Breast epithelium (tissue), 3 donors: ENCODE measurements around the gene DEFB132.

Experiments
- CTCF ChIP-seq, 3 donors: fragments of 450-650 bp; IDR thresholded peaks; one replicate each; pipeline ENCODE4 v1.5.1; 2016 to 2017; ENCODE audit warnings: antibody characterized with exemption in 3 of 3, mild to moderate bottlenecking in 3 of 3, moderate library complexity in 3 of 3
- POLR2A ChIP-seq: fragments of 450-650 bp; IDR thresholded peaks from one replicate; pipeline ENCODE4 v1.6.1; 2016; ENCODE audit warnings: antibody characterized with exemption, mild to moderate bottlenecking, moderate library complexity
- POLR2AphosphoS5 ChIP-seq, 3 donors: sonication (generic); formaldehyde crosslinking; IDR thresholded peaks; one replicate each; pipeline ENCODE4 v1.6.1; 2017; ENCODE audit warnings: antibody characterized with exemption in 3 of 3

- TF ChIP-seq CTCF (IDR thresholded peaks at IDR 0.05) (no peak), POLR2A (no peak), POLR2AphosphoS5 (IDR thresholded peaks at IDR 0.05) (no peak)
Measured at GRCh38 chr20:227439-228105, 30.0 kb upstream of the DEFB132 start.
